Eye (tissue), 1 donor: ENCODE data around the gene GREM2.
A peak's percentile ranks its signal among the peaks of the same experiment; 100 is the strongest.

ENCODE experiments used
- DNase-seq: peaks from one replicate; pipeline ENCODE4 v3.0.0-alpha.2; 2015

GREM2 gene

DNA sequence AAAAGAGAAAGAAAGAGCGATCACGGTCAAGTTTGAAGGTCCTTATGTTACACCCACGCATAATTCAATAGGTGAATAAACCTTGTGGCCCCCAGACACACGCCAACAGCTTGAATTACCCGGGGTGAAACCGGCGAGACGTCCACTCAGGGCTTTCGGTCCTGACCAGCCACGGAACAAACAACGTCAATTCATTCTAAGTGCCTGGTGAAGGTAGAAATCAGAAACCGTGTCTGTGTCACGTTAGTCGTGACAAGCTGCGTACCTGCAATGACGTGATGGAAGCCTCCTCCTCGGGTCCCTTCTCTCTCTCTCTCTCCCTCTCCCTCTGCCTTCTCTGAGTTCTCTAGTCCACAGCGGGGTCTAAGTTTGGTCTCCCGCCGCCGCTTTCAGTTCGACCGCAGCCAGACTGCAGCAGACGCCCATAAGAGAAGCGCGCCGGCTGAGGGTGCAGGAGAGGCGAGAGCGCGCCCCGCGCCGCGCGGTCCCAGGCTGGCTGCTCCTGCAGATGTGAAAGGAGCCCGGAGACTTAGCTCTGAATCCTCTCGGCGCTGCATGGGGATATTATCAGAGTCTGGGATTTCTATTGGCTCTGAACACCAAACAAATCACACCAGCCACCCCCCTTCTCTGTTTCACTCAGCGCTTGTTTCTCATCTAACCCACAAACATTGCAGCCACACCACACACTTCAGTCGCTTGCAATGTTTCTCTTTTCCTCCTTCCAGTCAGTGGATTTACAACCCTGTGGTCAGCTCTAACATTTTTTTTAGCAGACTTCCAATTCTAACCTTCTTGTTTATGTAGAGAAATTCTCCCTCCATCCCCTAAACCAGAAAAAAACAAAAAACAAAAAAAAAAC is at the start of gene GREM2:
GREM2 (minus strand) TSS at position 537 of the 862 bp plus-strand sequence. CDS start 118,680 bp downstream, outside the sequence.
- DNase-seq, result peak; percentile 85

GRCh38 chr1:240658312-240658960 is 46.5 kb upstream of the GREM2 start:
- no peak for DNase-seq

DNA sequence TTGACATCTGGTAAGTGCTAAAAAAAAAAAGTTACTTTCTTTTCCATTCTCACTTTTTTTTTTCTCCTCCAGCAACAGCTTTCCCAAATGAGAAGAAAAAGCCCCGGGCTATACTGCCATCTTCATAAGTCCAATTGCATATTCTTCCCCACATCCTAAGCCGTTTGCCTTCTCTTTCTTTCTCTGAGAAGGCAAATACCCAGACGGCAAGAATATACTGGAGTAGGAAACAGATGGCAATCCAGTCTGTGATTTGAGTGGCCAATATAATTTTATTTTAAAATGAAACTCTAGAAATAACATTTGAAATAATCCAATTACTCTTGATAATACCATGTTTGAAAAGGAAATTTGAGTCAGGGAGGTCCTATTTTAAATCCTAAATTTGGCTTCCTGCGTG is 44.6 kb upstream of the GREM2 start:
- DNase-seq, result no peak

GRCh38 chr1:240652961-240653409 is 41.0 kb upstream of the GREM2 start:
- DNase-seq, result no peak

DNA sequence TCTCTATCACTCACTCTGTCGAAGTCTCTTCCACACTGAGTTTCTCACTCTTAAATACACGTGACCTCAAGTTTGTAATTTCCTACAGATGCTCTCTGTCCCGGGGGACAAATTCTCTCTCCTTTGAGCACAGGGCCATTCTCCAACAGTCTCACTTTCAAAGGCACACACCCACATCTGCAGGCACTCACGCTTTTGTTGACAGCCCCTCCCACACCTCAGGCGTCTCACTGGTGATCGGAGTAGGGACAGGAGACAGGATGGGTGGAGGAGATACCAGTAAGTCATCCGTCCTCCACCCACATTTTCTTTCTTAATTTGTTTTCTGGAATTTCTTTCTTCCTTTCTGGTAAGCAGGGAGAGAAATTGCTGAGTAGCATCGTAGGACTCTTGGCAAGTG is 40.6 kb upstream of the GREM2 start:
- peak; percentile 15 for DNase-seq

DNA sequence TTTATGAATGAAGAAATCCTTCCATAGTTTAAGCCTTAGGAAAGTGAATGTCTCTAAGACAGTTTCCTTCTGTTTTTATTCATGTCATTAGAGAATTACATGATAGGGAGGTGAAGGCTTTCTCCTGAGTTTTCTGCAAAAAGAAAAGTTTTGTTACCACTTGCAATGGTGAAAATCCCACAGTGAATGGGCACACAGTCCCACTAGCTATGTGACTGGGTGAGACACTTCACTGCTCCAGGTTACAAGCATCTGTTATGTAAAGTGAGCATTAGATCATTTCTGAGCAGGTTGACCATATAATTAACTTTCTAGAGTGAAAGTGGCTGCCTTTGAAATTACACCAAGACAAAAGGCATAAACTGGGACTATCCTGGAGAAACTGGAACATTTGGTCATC is 38.9 kb upstream of the GREM2 start:
- DNase-seq, result no peak

GRCh38 chr1:240649733-240650721 is 38.1 kb upstream of the GREM2 start:
- no peak for DNase-seq

- DNase-seq, result no peak
These were observed 34.8 kb upstream of the GREM2 start for GRCh38 chr1:240646571-240647240.

DNA sequence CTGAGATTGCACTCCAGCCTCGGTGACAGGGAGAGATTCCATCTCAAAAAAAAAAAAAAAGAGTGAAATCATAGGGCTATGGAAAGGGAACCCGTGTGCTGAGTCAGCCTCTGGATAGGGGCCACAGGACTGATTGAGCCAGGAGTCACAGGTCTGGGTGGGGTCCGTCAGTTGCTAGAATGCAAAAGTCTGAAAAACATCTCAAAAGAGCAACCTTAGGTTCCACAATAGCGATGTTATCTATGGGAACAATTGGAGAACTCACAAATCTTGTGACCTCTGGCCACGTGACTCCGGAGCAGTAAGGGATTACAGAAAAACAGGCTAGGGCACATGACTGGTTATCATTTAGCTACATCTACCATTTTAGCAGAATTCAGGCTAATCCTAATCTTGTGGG is 32.8 kb upstream of the GREM2 start:
- no peak for DNase-seq

DNA sequence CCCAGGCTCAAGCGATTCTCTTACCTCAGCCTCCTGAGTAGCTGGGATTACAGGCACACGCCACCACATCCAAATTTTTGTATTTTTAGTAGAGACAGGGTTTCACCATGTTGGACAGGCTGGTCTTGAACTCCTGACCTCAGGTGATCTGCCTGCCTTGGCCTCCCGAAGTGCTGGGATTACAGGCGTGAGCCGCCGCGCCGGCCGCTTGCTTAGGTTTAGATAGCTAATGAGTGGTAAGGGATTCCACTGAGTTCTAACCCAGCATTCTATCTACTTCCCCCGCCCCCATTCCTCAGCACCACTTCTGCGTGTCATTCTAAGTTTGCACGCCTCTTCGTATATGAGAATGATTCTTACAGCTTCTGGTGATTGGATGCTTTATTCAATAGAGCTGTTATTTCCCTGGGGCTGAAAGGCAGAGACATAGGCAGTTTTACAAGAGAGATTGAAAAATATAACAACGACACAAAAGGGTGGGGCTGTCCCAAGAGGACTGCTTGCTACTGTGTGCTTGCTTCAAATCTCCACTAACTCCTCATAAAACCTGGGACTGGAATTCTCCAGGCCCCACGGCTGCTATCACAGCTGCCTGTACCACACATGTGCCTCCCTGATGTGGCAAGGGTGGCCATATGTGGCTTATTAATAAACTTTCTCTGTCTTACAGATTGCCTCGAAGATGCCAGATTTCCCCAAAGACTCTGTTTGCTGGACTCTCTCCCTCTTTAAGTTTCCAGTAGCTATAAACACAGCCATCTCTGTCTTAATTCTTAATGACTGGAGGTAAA is 23.7 kb upstream of the GREM2 start:
- DNase-seq, result no peak

DNA sequence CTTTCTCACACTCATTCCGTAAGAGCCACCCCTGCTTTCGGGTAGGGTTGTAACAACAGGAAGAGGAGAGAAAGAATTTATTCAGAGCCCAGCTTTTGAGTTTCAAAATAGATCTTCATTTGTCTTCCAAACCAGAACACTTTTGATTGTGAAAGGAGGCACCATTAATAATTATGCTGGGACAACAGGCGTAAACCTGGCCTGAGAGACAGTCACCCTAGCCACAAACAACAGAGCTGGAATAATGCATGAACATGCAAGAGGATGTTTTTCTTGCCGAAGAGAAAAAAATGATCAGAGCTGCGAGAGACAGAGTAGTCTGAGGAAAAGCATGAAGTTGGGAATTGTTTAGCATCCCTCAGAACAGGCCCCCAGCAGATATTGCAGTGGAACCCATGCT is 18.5 kb upstream of the GREM2 start:
- DNase-seq, result no peak

DNA sequence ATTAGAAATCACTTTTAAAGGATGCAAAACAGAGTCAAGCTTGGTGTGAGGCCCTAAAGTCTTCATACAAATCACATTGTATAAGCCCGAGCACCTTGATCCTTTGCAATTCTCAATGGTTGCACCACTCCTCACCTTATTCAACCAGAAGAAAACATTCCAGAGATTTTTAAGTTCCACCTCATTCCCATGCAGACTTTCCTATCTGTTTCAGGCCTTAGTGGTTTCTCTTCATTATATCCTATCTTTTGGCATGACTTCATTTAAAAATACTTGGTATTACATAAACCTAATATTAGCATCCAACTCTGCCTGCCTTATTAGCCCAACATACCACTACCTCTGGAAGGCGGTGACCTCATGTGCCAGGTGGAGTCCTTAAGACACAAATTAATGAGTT is 9.3 kb upstream of the GREM2 start:
- no peak for DNase-seq

GRCh38 chr1:240619906-240620621 is 8.1 kb upstream of the GREM2 start:
- DNase-seq, result peak; percentile 79

DNA sequence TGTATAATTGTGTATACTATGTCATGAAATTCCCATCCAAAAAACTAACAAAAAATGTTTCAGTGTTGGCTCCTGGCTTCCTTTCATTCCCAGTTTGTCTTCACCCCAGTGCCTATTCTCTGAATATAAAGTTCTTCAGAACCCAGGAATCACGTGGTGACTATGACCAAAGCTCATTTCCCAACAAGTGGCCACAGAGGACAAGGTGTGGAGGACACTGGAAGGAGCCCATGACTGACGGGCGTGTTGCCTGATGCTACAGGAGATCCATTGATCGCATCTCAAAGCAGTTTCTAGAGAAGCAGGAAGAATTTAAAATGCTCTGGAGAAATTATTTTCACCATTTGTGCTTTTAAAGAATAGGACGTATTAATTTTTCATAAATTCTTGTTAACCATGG is 7.4 kb upstream of the GREM2 start:
- DNase-seq, result no peak

GRCh38 chr1:240618946-240619345 is 7.0 kb upstream of the GREM2 start:
- no peak for DNase-seq

DNA sequence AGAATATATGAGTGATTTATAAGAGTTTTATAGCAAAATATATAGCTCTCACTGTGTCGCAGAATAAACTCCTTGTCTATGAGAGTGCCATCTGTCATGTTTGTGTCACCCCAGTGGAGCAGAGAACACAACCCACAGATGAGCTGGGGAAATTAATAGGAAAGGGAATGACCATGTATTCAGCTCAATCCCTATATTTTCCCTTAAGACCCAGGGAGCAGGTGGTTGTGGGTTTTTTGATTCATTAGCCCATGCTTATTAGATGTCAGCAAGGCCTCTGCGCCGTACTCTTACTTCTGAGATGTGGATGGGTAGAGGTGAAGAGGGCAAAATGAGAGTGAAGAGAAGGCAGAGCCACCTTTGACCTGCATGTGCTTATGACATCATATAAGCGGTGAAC is 4.1 kb upstream of the GREM2 start:
- DNase-seq, result peak; percentile 54

DNA sequence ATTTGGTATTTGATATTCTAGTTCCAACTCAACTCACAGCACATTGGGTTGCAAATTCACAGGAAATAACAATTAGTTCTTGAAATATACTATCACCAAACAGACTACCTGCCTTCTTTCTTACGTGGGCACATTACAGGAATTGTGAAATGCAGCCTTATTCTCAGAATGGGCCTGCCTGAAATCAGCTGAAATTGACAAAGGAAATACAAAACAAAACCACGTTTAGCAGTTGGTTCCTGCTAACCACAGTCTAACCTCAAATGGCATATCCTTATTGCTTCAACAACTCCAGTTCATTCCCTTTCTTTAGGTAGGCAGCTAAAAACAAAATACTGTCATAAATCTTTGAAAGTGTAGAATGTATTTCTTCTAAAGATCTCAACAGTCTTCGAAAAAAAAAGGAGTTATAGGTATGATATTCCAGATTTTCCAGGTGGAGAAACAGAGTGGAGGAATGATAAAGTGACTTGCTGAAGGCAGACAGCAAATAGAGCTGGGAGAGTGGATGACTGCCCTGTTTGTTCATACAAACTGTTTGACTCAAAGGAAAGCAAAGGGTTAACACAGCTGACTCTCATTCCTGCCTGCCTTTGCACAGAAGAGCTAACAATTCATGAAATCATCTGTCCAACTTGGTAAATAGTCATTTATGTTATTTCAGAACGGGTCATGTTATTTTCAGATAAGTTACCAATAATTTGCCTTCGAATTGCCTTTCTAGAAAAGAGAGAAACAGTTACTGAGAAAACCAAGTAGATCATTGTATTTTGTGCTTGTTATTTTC is 1.6 kb upstream of the GREM2 start:
- no peak for DNase-seq

- DNase-seq, result no peak
These were observed 856 bp upstream of the GREM2 start for GRCh38 chr1:240612811-240613210.

- no peak for DNase-seq
These were observed 732 bp downstream of the GREM2 start for GRCh38 chr1:240611228-240611618.

GRCh38 chr1:240610636-240611035 is 1.3 kb downstream of the GREM2 start:
- DNase-seq, result no peak
